Measurements from ENCODE around the gene AZGP1.
"Not testable (repeated sequence)": the region's sequence is repeated elsewhere in the genome, so short reads cannot be mapped to it uniquely, and the experiment has no call there.

The AZGP1 gene

DNA sequence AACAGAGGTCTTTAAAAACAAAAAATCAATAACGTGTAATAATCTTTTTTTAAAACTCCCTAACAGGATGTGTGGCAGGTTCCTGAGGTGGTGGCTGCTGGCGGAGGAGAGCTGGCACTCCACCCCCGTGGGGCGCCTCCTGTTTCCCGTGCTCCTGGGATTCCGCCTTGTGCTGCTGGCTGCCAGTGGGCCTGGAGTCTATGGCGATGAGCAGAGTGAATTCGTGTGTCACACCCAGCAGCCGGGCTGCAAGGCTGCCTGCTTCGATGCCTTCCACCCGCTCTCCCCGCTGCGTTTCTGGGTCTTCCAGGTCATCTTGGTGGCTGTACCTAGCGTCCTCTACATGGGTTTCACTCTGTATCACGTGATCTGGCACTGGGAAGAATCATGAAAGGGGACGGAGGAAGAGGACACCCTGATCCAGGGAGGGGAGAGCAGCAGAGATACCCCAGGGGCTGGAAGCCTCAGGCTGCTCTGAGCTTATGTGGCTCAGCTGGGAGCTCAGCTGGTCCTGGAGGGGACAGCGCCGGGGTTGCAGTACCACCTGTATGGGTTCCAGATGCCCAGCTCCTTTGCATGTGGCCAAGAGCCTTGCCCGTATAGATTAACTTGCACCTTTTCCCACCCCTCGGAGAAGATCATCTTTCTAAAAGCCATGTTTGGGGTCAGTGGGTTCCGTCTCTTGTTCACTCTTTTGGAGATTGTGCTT lies 16.7 kb upstream of the AZGP1 start:
- H3K36me3 ChIP-seq (ENCODE audit: control insufficient read depth, insufficient read depth, low read length), result no peaks in the 10 kb centered on the region
- peaks cover 21% of the 10 kb centered on the region for H3K4me1 ChIP-seq (ENCODE audit: control insufficient read depth, insufficient read depth, low read length)
- no peak overlapping the region for H3K4me3 ChIP-seq (ENCODE audit: low read length)
- H3K9ac ChIP-seq (ENCODE audit: low read length), result no peak overlapping the region
- no peaks in the 10 kb centered on the region for H3K27me3 ChIP-seq (ENCODE audit: control insufficient read depth, insufficient read depth, low read length)
- no peaks in the 10 kb centered on the region for H3K9me3 ChIP-seq (ENCODE audit: control insufficient read depth, low read length)

DNA sequence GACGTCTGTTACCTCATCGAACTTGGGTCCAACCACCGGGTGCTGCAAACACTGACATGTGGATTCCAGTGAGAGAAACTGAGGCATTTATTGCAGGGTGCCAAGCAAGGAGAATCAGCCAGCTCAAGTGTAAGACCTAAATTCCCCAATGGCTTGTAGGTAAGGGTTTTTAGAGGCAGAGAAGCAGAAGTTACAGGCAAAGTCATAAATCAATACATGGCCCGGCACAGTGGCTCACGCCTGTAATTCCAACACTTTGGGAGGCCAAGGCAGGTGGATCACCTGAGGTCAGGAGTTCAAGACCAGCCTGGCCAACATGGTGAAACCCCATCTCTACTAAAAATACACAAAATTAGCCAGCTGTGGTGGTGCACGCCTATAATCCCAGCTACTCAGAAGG lies 15.7 kb upstream of the AZGP1 start:
- not testable (repeated sequence) for H3K27me3 ChIP-seq (ENCODE audit: control insufficient read depth, insufficient read depth, low read length); H3K4me3 ChIP-seq (ENCODE audit: low read length); H3K9me3 ChIP-seq (ENCODE audit: control insufficient read depth, low read length); H3K9ac ChIP-seq (ENCODE audit: low read length); H3K36me3 ChIP-seq (ENCODE audit: control insufficient read depth, insufficient read depth, low read length)
- peaks cover 12% of the 10 kb centered on the region for H3K4me1 ChIP-seq (ENCODE audit: control insufficient read depth, insufficient read depth, low read length)

DNA sequence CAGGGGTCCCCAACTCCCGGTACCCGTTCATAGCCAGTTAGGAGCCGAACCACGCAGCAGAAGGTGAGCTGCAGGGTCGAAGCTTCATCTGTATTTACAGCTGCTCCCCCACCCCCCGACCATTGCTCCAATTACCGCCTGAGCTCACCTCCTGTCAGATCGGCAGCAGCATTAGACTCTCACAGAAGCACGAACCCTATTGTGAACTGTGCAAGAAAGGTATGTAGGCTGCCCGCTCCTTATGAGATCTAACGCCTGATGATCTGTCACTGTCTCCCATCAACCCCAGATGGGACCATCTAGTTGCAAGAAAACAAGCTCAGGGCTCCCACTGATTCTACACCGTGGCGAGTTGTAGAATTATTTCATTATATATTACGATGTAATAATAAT lies 14.6 kb upstream of the AZGP1 start:
- H3K9me3 ChIP-seq (ENCODE audit: control insufficient read depth, low read length), result no peaks in the 10 kb centered on the region
- no peaks in the 10 kb centered on the region for H3K36me3 ChIP-seq (ENCODE audit: control insufficient read depth, insufficient read depth, low read length)
- H3K4me3 ChIP-seq (ENCODE audit: low read length), result no peak overlapping the region
- no peaks in the 10 kb centered on the region for H3K27me3 ChIP-seq (ENCODE audit: control insufficient read depth, insufficient read depth, low read length)
- no peak overlapping the region for H3K9ac ChIP-seq (ENCODE audit: low read length)
- H3K4me1 ChIP-seq (ENCODE audit: control insufficient read depth, insufficient read depth, low read length), result peaks cover 12% of the 10 kb centered on the region

DNA sequence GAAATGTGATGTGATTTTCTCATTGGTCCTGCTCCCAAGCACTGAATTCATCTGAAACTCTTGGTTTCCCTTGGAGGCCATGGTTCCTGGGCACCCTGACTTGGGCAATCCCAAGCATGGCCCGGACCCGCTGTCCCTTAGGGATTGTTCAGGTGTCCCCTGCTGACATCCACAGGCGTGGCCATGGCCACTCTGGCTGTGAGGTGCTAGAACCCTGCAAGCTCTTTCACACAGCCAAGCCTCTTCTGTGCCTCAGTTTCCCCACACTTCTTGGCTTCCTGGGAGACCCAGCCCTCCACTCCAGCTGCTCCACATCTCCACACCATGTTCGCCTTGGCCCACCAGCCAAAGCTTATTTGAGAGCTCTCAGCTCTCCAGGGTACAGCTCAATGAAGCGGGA lies 12.0 kb upstream of the AZGP1 start:
- Histone ChIP-seq H3K4me3 (ENCODE audit: low read length) (no peak overlapping the region), H3K4me1 (ENCODE audit: control insufficient read depth, insufficient read depth, low read length) (peaks cover 5% of the 10 kb centered on the region), H3K27me3 (ENCODE audit: control insufficient read depth, insufficient read depth, low read length) (no peaks in the 10 kb centered on the region), H3K36me3 (ENCODE audit: control insufficient read depth, insufficient read depth, low read length) (no peaks in the 10 kb centered on the region), H3K9me3 (ENCODE audit: control insufficient read depth, low read length) (no peaks in the 10 kb centered on the region), H3K9ac (ENCODE audit: low read length) (no peak overlapping the region)

DNA sequence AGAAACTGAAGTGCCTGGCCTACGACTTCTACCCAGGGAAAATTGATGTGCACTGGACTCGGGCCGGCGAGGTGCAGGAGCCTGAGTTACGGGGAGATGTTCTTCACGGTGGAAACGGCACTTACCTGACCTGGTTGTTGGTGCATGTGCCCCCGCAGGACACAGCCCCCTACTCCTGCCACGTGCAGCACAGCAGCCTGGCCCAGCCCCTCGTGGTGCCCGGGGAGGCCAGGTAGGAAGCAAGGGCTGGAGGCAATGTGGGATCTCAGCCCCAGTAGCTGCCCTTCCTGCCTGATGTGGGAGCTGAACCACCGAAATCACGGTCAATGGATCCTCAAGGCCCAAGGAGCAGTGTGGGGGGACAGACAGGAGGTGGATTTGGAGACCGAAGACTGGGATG lies 11.5 kb upstream of the AZGP1 start:
- not testable (repeated sequence) for H3K36me3 ChIP-seq (ENCODE audit: control insufficient read depth, insufficient read depth, low read length); H3K9me3 ChIP-seq (ENCODE audit: control insufficient read depth, low read length); H3K9ac ChIP-seq (ENCODE audit: low read length); H3K4me3 ChIP-seq (ENCODE audit: low read length); H3K27me3 ChIP-seq (ENCODE audit: control insufficient read depth, insufficient read depth, low read length); H3K4me1 ChIP-seq (ENCODE audit: control insufficient read depth, insufficient read depth, low read length)

DNA sequence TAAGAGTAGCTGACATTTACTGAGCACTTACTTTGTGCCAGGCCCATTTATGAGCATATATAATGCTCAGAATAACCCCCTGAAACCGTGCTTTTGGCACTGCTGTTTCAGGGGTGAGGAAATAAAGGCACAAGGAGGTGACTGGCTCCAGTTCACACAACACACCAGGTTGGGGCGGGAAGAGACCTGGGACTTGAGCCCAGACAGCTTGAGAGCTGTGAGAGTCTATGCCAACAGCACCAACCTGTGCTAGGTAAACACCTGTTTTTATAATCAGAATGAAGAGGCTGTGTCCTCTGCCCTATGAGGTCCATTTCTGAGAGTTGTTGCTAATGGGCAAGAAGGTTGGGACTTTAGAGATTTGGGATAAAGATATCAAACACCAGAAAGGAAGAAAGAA lies 8.8 kb upstream of the AZGP1 start:
- no peaks in the 10 kb centered on the region for H3K4me1 ChIP-seq (ENCODE audit: control insufficient read depth, insufficient read depth, low read length)
- H3K36me3 ChIP-seq (ENCODE audit: control insufficient read depth, insufficient read depth, low read length), result no peaks in the 10 kb centered on the region
- H3K9ac ChIP-seq (ENCODE audit: low read length), result no peak overlapping the region
- no peak overlapping the region for H3K4me3 ChIP-seq (ENCODE audit: low read length)
- no peaks in the 10 kb centered on the region for H3K9me3 ChIP-seq (ENCODE audit: control insufficient read depth, low read length)
- no peaks in the 10 kb centered on the region for H3K27me3 ChIP-seq (ENCODE audit: control insufficient read depth, insufficient read depth, low read length)

DNA sequence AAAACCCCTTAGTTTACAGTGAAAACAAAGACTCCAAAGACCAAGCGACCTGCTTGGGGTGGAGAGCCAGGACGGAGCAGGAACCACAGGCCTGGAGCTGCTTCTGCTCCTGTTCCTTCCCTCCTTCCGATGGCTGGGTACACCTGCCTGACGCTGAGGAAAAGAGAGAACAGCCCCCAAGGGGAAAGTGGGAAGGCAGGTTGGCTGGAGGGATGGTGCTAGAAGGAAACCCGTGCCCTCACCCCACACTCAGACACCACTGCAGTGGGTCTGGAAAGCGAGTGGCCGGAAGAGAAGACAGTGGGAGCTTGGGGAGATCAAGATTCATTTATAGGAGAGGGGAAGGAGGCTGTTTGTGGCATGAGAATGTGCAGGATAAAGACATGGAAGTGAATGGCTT lies 5.2 kb upstream of the AZGP1 start:
- not testable (repeated sequence) for H3K9me3 ChIP-seq (ENCODE audit: control insufficient read depth, low read length); H3K4me1 ChIP-seq (ENCODE audit: control insufficient read depth, insufficient read depth, low read length); H3K4me3 ChIP-seq (ENCODE audit: low read length)

DNA sequence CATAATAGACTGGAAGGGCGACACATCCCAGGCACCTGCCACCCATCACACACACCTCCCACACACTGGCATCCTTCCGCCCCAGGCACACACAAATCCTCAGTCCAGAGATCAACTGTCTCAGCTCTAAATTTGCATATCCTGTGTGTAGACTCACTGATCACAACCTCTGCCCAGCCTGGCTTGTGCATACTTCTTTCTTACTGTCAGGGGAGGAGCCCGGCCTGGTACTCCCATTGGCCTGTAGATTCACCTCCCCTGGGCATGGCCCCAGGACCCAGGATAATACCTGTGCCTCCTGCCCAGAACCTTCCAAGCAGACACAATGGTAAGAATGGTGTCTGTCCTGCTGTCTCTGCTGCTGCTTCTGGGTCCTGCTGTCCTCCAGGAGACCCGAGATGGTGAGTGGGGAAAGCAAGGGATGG lies 4.6 kb upstream of the AZGP1 start:
- not testable (repeated sequence) for H3K36me3 ChIP-seq (ENCODE audit: control insufficient read depth, insufficient read depth, low read length); H3K9ac ChIP-seq (ENCODE audit: low read length); H3K4me1 ChIP-seq (ENCODE audit: control insufficient read depth, insufficient read depth, low read length); H3K27me3 ChIP-seq (ENCODE audit: control insufficient read depth, insufficient read depth, low read length); H3K9me3 ChIP-seq (ENCODE audit: control insufficient read depth, low read length); H3K4me3 ChIP-seq (ENCODE audit: low read length)

More for the DNA sequence above, 5.2 kb upstream of the AZGP1 start:
- not testable (repeated sequence) for H3K36me3 ChIP-seq (ENCODE audit: control insufficient read depth, insufficient read depth, low read length); H3K27me3 ChIP-seq (ENCODE audit: control insufficient read depth, insufficient read depth, low read length); H3K9ac ChIP-seq (ENCODE audit: low read length)

DNA sequence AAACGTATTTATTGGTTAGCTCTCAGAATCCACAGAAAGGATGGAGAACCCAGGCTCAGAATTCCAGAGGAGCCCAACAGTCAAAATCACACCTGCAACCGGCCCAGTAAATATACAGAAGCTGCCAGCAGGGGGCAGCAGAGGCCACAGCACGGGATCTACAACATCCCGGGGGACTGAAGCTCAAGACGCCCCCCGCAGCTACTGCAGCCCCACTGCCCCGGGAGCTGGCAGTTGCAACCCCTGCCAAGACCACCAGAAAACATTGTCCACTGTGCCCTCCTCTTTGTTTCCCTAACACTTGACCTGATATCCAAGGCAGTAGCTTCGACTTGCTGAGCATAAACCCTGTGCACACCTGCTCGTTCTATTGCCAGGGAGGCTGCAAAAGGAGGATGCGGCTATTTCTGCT lies 4.0 kb upstream of the AZGP1 start:
- not testable (repeated sequence) for H3K4me3 ChIP-seq (ENCODE audit: low read length); H3K9ac ChIP-seq (ENCODE audit: low read length); H3K9me3 ChIP-seq (ENCODE audit: control insufficient read depth, low read length); H3K27me3 ChIP-seq (ENCODE audit: control insufficient read depth, insufficient read depth, low read length); H3K36me3 ChIP-seq (ENCODE audit: control insufficient read depth, insufficient read depth, low read length)
- peaks cover 11% of the 10 kb centered on the region for H3K4me1 ChIP-seq (ENCODE audit: control insufficient read depth, insufficient read depth, low read length)

DNA sequence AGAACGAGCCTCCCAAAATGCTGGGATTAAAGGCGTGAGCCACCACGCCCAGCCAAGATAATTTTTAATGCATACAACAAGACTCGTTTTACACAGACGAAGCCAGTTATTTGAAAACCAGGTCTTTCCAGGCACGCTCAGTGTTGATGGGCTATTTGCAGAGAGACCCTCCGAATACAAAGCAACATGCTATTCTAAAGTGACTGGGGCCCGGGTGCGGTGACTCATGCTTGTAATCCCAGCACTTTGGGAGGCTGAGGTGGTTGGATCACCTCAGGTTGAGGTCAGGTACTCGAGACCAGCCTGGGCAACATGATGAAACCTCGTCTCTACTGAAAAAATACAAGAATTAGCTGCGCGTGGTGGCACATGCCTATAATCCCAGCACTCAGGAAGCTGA lies 795 bp upstream of the AZGP1 start:
- Histone ChIP-seq H3K4me3 (ENCODE audit: low read length) (no peak overlapping the region), H3K36me3 (ENCODE audit: control insufficient read depth, insufficient read depth, low read length) (no peaks in the 10 kb centered on the region), H3K9me3 (ENCODE audit: control insufficient read depth, low read length) (no peaks in the 10 kb centered on the region), H3K9ac (ENCODE audit: low read length) (no peak overlapping the region), H3K4me1 (ENCODE audit: control insufficient read depth, insufficient read depth, low read length) (peaks cover 11% of the 10 kb centered on the region), H3K27me3 (ENCODE audit: control insufficient read depth, insufficient read depth, low read length) (no peaks in the 10 kb centered on the region)

DNA sequence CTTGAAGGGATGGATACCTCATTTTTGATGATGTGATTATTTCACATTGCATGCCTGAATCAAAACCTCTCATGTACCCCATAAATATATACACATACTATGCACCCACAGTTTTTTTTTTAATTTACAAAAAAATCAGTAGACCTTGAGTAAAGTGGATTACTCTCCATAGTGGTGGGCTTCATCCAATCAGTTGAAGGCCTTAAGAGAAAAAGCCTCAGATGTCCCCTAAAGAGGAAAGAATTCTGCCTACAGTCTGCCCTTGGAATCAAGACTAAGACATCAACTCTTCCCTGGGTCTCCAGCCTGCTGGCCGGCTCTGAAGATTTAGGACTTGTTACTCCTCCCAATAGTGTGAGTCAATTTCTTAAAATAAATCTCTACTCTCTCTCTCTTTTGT lies 1.1 kb downstream of the AZGP1 start:
- Histone ChIP-seq H3K9ac (ENCODE audit: low read length) (no peak overlapping the region), H3K36me3 (ENCODE audit: control insufficient read depth, insufficient read depth, low read length) (no peaks in the 10 kb centered on the region), H3K4me3 (ENCODE audit: low read length) (no peak overlapping the region), H3K9me3 (ENCODE audit: control insufficient read depth, low read length) (no peaks in the 10 kb centered on the region), H3K4me1 (ENCODE audit: control insufficient read depth, insufficient read depth, low read length) (peaks cover 11% of the 10 kb centered on the region), H3K27me3 (ENCODE audit: control insufficient read depth, insufficient read depth, low read length) (no peaks in the 10 kb centered on the region)

DNA sequence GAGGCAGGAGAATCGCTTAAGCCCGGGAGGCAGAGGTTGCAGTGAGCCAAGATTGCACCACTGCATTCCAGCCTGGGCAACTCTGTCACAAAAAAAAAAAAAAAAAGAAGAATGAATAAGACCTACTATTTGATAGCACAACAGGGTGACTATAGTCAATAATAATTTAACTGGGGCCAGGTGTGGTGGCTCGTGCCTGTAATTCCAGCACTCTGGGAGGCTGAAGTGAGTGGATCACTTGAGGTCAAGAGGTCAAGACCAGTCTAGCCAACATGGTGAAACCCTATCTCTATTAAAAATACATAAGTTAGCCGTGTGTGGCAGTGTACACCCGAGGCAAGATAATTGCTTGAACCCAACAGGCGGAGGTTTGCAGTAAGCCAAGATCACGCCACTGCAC lies 2.0 kb downstream of the AZGP1 start:
- H3K4me1 ChIP-seq (ENCODE audit: control insufficient read depth, insufficient read depth, low read length), result peaks cover 11% of the 10 kb centered on the region
- H3K36me3 ChIP-seq (ENCODE audit: control insufficient read depth, insufficient read depth, low read length); H3K4me3 ChIP-seq (ENCODE audit: low read length); H3K9ac ChIP-seq (ENCODE audit: low read length); H3K27me3 ChIP-seq (ENCODE audit: control insufficient read depth, insufficient read depth, low read length); H3K9me3 ChIP-seq (ENCODE audit: control insufficient read depth, low read length): not testable (repeated sequence)

DNA sequence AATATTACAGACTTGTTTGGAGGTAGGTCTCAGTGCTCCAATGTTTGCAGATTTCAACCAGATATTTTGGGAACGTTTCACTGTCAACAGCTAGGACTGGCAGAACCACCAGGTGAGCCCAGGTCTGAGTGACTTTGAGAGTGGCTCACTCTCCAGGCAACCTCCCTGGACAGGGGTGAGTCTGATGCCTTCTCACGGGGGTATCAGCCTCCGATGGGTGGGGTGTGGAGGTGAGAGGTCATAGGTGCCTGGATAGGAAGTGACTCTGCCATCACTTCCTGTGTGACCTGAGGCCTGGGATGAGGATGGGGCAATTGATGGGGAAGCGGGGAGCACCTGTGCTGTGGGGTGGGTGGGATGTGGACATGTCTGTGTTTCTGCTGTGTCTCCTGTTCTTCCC lies 4.6 kb downstream of the AZGP1 start:
- peaks cover 10% of the 10 kb centered on the region for H3K4me1 ChIP-seq (ENCODE audit: control insufficient read depth, insufficient read depth, low read length)
- H3K4me3 ChIP-seq (ENCODE audit: low read length), result no peak overlapping the region
- H3K9ac ChIP-seq (ENCODE audit: low read length), result no peak overlapping the region
- H3K27me3 ChIP-seq (ENCODE audit: control insufficient read depth, insufficient read depth, low read length), result no peaks in the 10 kb centered on the region
- no peaks in the 10 kb centered on the region for H3K36me3 ChIP-seq (ENCODE audit: control insufficient read depth, insufficient read depth, low read length)
- H3K9me3 ChIP-seq (ENCODE audit: control insufficient read depth, low read length), result no peaks in the 10 kb centered on the region

All from mucosa of stomach (tissue), 1 donor.